Naive thymus-derived CD8-positive, alpha-beta T cell (primary cell): ENCODE data around the gene THPO. TPM values are rescaled to one million over a fixed set of nuclear protein-coding genes. Genes with fewer than 3 reads are reported as not detected.
A peak's percentile ranks its signal among the peaks of the same experiment; 100 is the strongest.

Experiments
- ATAC-seq, 2 donors: fragments of 150-1000 bp; cut with Tn5 transposase in 1 of 2; sonication (Bioruptor Pico), chemical (Tn5 transposase) in 1 of 2; 1 replicate in 1 of 2; 2 replicates in 1 of 2; pipeline ENCODE4 v1.10.0; 2021; ENCODE audit warnings: mild to moderate bottlenecking in 2 of 2, moderate library complexity in 2 of 2
- POLR2A ChIA-PET: fragments of 350-600 bp; sonication (Branson Sonifier 250); formaldehyde crosslinking; loops from one replicate; lab custom pipeline; 2021; ENCODE audit warnings: antibody characterized with exemption; lab: Charles Lee
- DNase-seq, 10 donors: peaks; one replicate each; pipeline versions ENCODE4 v3.0.0 to v3.0.0-alpha.2; 2020 to 2022
- H3K27ac Mint-ChIP-seq, 10 donors: one replicate each; pipeline ENCODE4 v1.8.0; 2020 to 2022; ENCODE audit warnings: mild to moderate bottlenecking in 10 of 10, mixed read lengths in 10 of 10, moderate library complexity in 4 of 10, inconsistent platforms in 1 of 10
- H3K27me3 Mint-ChIP-seq, 5 donors: one replicate each; pipeline ENCODE4 v1.8.0; 2021 to 2022; ENCODE audit warnings: mixed read lengths in 5 of 5
- H3K36me3 Mint-ChIP-seq, 3 donors: one replicate each; pipeline ENCODE4 v1.8.0; 2020 to 2022; ENCODE audit warnings: mixed read lengths in 3 of 3, mild to moderate bottlenecking in 2 of 3, inconsistent platforms in 1 of 3
- H3K4me1 Mint-ChIP-seq, 4 donors: one replicate each; pipeline ENCODE4 v1.8.0; 2021 to 2022; ENCODE audit warnings: mixed read lengths in 4 of 4
- H3K4me3 Mint-ChIP-seq, 10 donors: one replicate each; pipeline ENCODE4 v1.8.0; 2020 to 2022; ENCODE audit warnings: mild to moderate bottlenecking in 10 of 10, mixed read lengths in 10 of 10, moderate library complexity in 6 of 10, inconsistent platforms in 1 of 10
- H3K9me3 Mint-ChIP-seq, 9 donors: one replicate each; pipeline ENCODE4 v1.8.0; 2020 to 2022; ENCODE audit warnings: mixed read lengths in 9 of 9, mild to moderate bottlenecking in 3 of 9, inconsistent platforms in 1 of 9, moderate library complexity in 1 of 9
- polyA plus RNA-seq, 3 donors: library from polyadenylated mRNA; unstranded; fragments of 300-500 nt; fragmentation: Illumina TruSeq; gene quantifications; one replicate each; pipeline ENCODE4 v1.2.3, GENCODE V29; 2021
- total RNA-seq, 8 experiments: library from RNA in 2 of 8; stranded (reverse) in 2 of 8; gene quantifications; one replicate each; pipeline ENCODE4 v1.2.3 and lab custom pipeline; 2021 to 2026

The THPO gene
- total and polyA plus RNA-seq, 5 experiments from 2014 or later, result not detected

GRCh38 chr3:184395320-184395660, 17.3 kb upstream of the THPO start:
- POLR2A ChIA-PET, result no interaction called here
- H3K27ac Mint-ChIP-seq, result no peak overlapping the region
- peaks cover 7 to 25% (median 8%) of the 10 kb centered on the region in 5 donors for H3K27me3 Mint-ChIP-seq
- no peaks in the 10 kb centered on the region for H3K9me3 Mint-ChIP-seq
- peaks cover 0 to 1% (median 0%) of the 10 kb centered on the region in 4 donors for H3K4me1 Mint-ChIP-seq
- H3K4me3 Mint-ChIP-seq, result no peak overlapping the region
- DNase-seq, result no peak
- H3K36me3 Mint-ChIP-seq, result no peaks in the 10 kb centered on the region
- ATAC-seq, result no peak

DNA sequence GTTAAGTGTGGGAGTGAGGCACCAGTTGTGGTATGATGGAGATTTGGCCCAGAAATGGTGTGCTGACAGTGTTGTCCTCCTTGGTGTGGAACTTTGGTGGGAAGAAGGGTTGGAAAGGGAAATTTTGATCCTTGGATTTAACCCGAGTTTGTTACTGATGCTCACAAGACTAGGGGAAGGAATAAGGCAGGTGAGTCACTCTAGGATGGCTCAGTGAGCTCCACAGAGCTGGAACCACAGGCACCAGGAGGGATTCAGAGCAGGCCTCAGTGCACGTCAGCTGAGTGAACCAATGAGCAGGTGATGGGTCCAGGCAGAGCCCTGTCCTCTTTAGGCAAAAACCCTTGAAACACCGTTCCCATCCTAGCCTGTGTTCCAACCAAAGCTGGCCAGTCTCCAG, 13.3 kb upstream of the THPO start:
- no peaks in the 10 kb centered on the region for H3K9me3 Mint-ChIP-seq
- H3K36me3 Mint-ChIP-seq, result no peaks in the 10 kb centered on the region
- peaks cover 0 to 1% (median 0%) of the 10 kb centered on the region in 4 donors for H3K4me1 Mint-ChIP-seq
- POLR2A ChIA-PET, result no interaction called here
- no peak overlapping the region for H3K27ac Mint-ChIP-seq
- H3K4me3 Mint-ChIP-seq, result no peak overlapping the region
- DNase-seq (no peak), ATAC-seq (no peak)
- H3K27me3 Mint-ChIP-seq, result peaks cover 4 to 28% (median 13%) of the 10 kb centered on the region in 5 donors

GRCh38 chr3:184389935-184390528, 12.0 kb upstream of the THPO start:
- H3K4me3 Mint-ChIP-seq, result no peak overlapping the region
- H3K27ac Mint-ChIP-seq, result peak overlapping the region in 3 of 10 donors; percentile 29 to 76 (median 66)
- peaks cover 7 to 39% (median 18%) of the 10 kb centered on the region in 5 donors for H3K27me3 Mint-ChIP-seq
- no peak for DNase-seq
- POLR2A ChIA-PET, result no interaction called here
- peaks cover 0 to 1% (median 0%) of the 10 kb centered on the region in 4 donors for H3K4me1 Mint-ChIP-seq
- no peaks in the 10 kb centered on the region for H3K36me3 Mint-ChIP-seq
- no peaks in the 10 kb centered on the region for H3K9me3 Mint-ChIP-seq
- no peak for ATAC-seq

DNA sequence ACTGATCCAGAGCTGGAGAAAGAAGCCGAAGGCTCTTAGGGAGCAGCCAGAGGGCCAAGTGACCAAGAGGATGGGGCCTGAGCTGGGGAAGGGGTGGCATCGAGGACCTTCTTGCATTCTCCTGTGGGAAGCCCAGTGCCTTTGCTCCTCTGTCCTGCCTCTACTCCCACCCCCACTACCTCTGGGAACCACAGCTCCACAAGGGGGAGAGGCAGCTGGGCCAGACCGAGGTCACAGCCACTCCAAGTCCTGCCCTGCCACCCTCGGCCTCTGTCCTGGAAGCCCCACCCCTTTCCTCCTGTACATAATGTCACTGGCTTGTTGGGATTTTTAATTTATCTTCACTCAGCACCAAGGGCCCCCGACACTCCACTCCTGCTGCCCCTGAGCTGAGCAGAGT, 11.4 kb upstream of the THPO start:
- DNase-seq (no peak), ATAC-seq (no peak)
- Mint-ChIP-seq H3K27ac (peak overlapping the region in 2 of 10 donors; percentile 29 to 66), H3K4me1 (peaks cover 0 to 1% (median 0%) of the 10 kb centered on the region in 4 donors), H3K27me3 (peaks cover 9 to 46% (median 24%) of the 10 kb centered on the region in 5 donors), H3K9me3 (no peaks in the 10 kb centered on the region), H3K4me3 (no peak overlapping the region), H3K36me3 (no peaks in the 10 kb centered on the region)
- POLR2A ChIA-PET, result no interaction called here

- no peak for ATAC-seq
- no peak overlapping the region for H3K27ac Mint-ChIP-seq
- no peak for DNase-seq
- H3K36me3 Mint-ChIP-seq, result no peaks in the 10 kb centered on the region
- peaks cover 14 to 51% (median 29%) of the 10 kb centered on the region in 5 donors for H3K27me3 Mint-ChIP-seq
- peaks cover 0 to 1% (median 0%) of the 10 kb centered on the region in 4 donors for H3K4me1 Mint-ChIP-seq
- POLR2A ChIA-PET, result no interaction called here
- no peak overlapping the region for H3K4me3 Mint-ChIP-seq
- no peaks in the 10 kb centered on the region for H3K9me3 Mint-ChIP-seq
Observed at GRCh38 chr3:184388936-184389230, 10.9 kb upstream of the THPO start.

DNA sequence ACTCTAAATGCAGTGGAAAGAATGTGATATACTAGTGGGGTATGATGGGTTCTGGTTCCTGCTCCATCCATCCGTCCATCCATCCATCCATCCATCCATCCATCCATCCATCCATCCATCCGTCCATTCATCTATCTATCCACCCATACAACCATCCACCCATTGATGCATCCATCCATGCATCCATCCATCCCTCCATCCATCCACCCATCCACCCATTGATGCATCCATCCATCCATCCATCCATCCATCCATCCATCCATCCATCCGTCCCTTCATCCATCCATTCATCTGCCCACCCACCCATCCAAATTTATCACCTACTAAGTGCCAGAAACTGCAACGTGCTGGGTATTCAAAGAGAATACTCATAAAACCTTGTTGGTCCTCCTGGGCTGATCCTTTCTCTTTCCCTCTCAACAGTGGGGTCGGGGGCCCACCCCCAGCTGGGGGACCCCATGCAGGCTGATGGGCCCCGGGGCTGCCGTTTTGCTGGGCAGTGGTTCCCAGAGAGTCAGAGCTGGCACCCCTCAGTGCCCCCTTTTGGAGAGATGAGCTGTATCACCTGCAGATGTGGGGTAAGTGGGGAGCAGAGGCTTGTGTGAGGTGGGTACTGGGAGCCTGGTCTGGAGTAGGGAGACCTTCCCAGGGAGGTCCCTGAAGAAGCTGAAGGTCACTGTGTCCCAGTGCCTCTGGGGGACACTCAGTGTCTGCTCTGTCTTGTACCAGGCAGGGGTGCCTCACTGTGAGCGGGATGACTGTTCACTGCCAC, 10.3 kb upstream of the THPO start:
- H3K9me3 Mint-ChIP-seq, result no peaks in the 10 kb centered on the region

GRCh38 chr3:184387174-184387714, 9.2 kb upstream of the THPO start:
- ATAC-seq, result no peak
- H3K27me3 Mint-ChIP-seq, result peaks cover 15 to 67% (median 35%) of the 10 kb centered on the region in 5 donors
- no peak overlapping the region for H3K27ac Mint-ChIP-seq
- H3K9me3 Mint-ChIP-seq, result no peaks in the 10 kb centered on the region
- H3K4me3 Mint-ChIP-seq, result no peak overlapping the region
- DNase-seq, result no peak
- H3K36me3 Mint-ChIP-seq, result no peaks in the 10 kb centered on the region
- POLR2A ChIA-PET, result no interaction called here
- H3K4me1 Mint-ChIP-seq, result peaks cover 0 to 3% (median 0%) of the 10 kb centered on the region in 4 donors

More for the DNA sequence above, 10.3 kb upstream of the THPO start:
- ATAC-seq, result no peak
- no peak overlapping the region for H3K4me3 Mint-ChIP-seq
- no peak for DNase-seq
- POLR2A ChIA-PET, result no interaction called here
- peaks cover 0 to 1% (median 0%) of the 10 kb centered on the region in 4 donors for H3K4me1 Mint-ChIP-seq
- H3K27me3 Mint-ChIP-seq, result peaks cover 14 to 56% (median 30%) of the 10 kb centered on the region in 5 donors
- H3K36me3 Mint-ChIP-seq, result no peaks in the 10 kb centered on the region
- H3K27ac Mint-ChIP-seq, result no peak overlapping the region

DNA sequence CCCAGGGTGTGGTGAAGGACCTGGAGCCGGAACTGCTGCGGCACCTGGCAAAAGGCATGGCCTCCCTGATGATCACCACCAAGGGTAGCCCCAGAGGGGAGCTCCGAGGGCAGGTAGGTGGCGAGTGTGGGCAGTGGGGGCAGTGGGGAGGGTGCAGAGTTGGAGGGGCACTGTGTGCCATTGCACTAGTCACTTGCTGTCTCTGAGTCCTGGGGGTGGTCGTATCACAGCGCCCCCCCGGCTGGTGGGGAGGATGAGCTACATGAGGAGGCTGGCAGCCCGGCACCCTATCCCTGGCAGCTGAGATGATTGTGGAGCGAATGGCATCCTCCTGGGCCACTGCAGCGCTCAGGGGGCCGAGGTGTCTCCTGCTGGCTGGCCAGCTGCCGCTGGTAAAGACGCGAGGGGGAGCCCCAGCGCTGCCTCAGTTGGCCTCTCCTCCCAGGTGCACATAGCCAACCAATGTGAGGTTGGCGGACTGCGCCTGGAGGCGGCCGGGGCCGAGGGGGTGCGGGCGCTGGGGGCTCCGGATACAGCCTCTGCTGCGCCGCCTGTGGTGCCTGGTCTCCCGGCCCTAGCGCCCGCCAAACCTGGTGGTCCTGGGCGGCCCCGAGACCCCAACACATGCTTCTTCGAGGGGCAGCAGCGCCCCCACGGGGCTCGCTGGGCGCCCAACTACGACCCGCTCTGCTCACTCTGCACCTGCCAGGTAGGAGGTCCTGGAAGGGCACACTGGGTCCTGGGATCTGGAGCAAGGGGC, 8.2 kb upstream of the THPO start:
- H3K36me3 Mint-ChIP-seq, result no peaks in the 10 kb centered on the region
- peaks cover 2 to 4% (median 2%) of the 10 kb centered on the region in 4 donors for H3K4me1 Mint-ChIP-seq
- H3K9me3 Mint-ChIP-seq, result no peaks in the 10 kb centered on the region
- H3K4me3 Mint-ChIP-seq, result no peak overlapping the region
- POLR2A ChIA-PET, result no interaction called here
- no peak overlapping the region for H3K27ac Mint-ChIP-seq
- ATAC-seq (no peak), DNase-seq (no peak)
- H3K27me3 Mint-ChIP-seq, result peaks cover 17 to 77% (median 37%) of the 10 kb centered on the region in 5 donors

- Mint-ChIP-seq H3K4me1 (peaks cover 1 to 9% (median 7%) of the 10 kb centered on the region in 4 donors), H3K27ac (no peak overlapping the region), H3K4me3 (no peak overlapping the region), H3K27me3 (peaks cover 14 to 65% (median 29%) of the 10 kb centered on the region in 5 donors), H3K9me3 (no peaks in the 10 kb centered on the region), H3K36me3 (no peaks in the 10 kb centered on the region)
- ATAC-seq (no peak), DNase-seq (no peak)
- POLR2A ChIA-PET, result interaction anchor here (0.6 kb wide), 1 partner anchor 69 kb away, joined by 3 read pairs; no protein-coding TSS in a partner anchor
Observed at GRCh38 chr3:184384856-184385422, 6.9 kb upstream of the THPO start.

GRCh38 chr3:184384342-184384741, 6.3 kb upstream of the THPO start:
- POLR2A ChIA-PET, result no interaction called here
- Mint-ChIP-seq H3K27me3 (peaks cover 15 to 63% (median 31%) of the 10 kb centered on the region in 5 donors), H3K4me3 (peak overlapping the region in 1 of 10 donors; percentile 41)

GRCh38 chr3:184383033-184383740, 5.2 kb upstream of the THPO start:
- Mint-ChIP-seq H3K36me3 (peaks cover 0 to 4% (median 0%) of the 10 kb centered on the region in 3 donors), H3K4me1 (peaks cover 5 to 15% (median 10%) of the 10 kb centered on the region in 4 donors), H3K27me3 (peaks cover 26 to 73% (median 42%) of the 10 kb centered on the region in 5 donors), H3K4me3 (peak overlapping the region in 1 of 10 donors; percentile 19), H3K27ac (peak overlapping the region in 1 of 10 donors; percentile 29), H3K9me3 (no peaks in the 10 kb centered on the region)
- no peak for ATAC-seq
- no peak for DNase-seq
- POLR2A ChIA-PET, result interaction anchor here (0.7 kb wide), 1 partner anchor 306 kb away, joined by 3 read pairs; no protein-coding TSS in a partner anchor

More at GRCh38 chr3:184384342-184384741, 6.3 kb upstream of the THPO start:
- H3K36me3 Mint-ChIP-seq, result peaks cover 0 to under 1% (median 0%) of the 10 kb centered on the region in 3 donors
- peaks cover 1 to 11% (median 7%) of the 10 kb centered on the region in 4 donors for H3K4me1 Mint-ChIP-seq
- ATAC-seq, result no peak
- no peaks in the 10 kb centered on the region for H3K9me3 Mint-ChIP-seq
- no peak overlapping the region for H3K27ac Mint-ChIP-seq
- no peak for DNase-seq
